Adipocyte (in vitro differentiated cells): ENCODE data around the gene FPGS.
A peak's percentile ranks its signal among the peaks of the same experiment; 100 is the strongest.

Source experiments
- DNase-seq: peaks from one replicate; pipeline ENCODE4 v3.0.0-alpha.2; 2015; ENCODE audit warnings: low read depth
- H3K27me3 ChIP-seq: replicated peaks from 2 replicates; pipeline ENCODE4 v1.7.0; 2013; ENCODE audit warnings: mild to moderate bottlenecking, low read length, moderate library complexity; ENCODE audit not compliant: control insufficient read depth, insufficient read depth
- H3K36me3 ChIP-seq: 2 replicates; pipeline ENCODE4 v1.7.0; 2013; ENCODE audit warnings: low read length, mild to moderate bottlenecking, moderate library complexity; ENCODE audit not compliant: control insufficient read depth, insufficient read depth, severe bottlenecking
- H3K4me1 ChIP-seq: 2 replicates; pipeline ENCODE4 v1.7.0; 2013; ENCODE audit warnings: mild to moderate bottlenecking, low read length, moderate library complexity; ENCODE audit not compliant: control insufficient read depth, insufficient read depth
- H3K4me3 ChIP-seq: 2 replicates; pipeline ENCODE4 v1.7.0; 2013; ENCODE audit warnings: mild to moderate bottlenecking, low read length, moderate library complexity
- H3K9ac ChIP-seq: 2 replicates; pipeline ENCODE4 v1.7.0; 2013; ENCODE audit warnings: mild to moderate bottlenecking, low read length, moderate library complexity
- H3K9me3 ChIP-seq: 2 replicates; pipeline ENCODE4 v1.7.0; 2013; ENCODE audit warnings: mild to moderate bottlenecking, low read length, moderate library complexity; ENCODE audit not compliant: control insufficient read depth

Gene FPGS

DNA sequence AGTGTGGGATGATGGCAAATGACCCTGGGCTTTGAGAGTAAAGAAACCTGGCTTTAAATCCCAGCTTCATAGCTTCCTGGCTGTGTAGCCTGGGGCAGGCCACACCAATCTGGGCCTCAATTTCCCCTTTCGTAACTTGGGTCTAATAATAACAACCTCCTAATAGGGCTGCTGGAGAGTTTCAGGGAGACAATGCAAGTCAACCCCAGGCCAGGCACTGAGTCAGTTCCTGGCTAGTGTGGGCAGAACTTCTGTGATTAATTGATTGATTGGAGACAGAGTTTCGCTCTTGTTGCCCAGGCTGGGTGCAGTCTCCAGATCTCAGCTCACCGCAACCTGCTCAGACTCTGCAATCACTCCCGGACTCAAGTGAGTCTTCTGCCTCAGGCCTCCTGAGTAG lies 20.9 kb upstream of the FPGS start:
- Histone ChIP-seq H3K36me3 (no peaks in the 10 kb centered on the region), H3K4me1 (peaks cover 24% of the 10 kb centered on the region), H3K9ac (no peak overlapping the region), H3K9me3 (no peaks in the 10 kb centered on the region), H3K4me3 (no peak overlapping the region), H3K27me3 (no peaks in the 10 kb centered on the region)
- no peak for DNase-seq

DNA sequence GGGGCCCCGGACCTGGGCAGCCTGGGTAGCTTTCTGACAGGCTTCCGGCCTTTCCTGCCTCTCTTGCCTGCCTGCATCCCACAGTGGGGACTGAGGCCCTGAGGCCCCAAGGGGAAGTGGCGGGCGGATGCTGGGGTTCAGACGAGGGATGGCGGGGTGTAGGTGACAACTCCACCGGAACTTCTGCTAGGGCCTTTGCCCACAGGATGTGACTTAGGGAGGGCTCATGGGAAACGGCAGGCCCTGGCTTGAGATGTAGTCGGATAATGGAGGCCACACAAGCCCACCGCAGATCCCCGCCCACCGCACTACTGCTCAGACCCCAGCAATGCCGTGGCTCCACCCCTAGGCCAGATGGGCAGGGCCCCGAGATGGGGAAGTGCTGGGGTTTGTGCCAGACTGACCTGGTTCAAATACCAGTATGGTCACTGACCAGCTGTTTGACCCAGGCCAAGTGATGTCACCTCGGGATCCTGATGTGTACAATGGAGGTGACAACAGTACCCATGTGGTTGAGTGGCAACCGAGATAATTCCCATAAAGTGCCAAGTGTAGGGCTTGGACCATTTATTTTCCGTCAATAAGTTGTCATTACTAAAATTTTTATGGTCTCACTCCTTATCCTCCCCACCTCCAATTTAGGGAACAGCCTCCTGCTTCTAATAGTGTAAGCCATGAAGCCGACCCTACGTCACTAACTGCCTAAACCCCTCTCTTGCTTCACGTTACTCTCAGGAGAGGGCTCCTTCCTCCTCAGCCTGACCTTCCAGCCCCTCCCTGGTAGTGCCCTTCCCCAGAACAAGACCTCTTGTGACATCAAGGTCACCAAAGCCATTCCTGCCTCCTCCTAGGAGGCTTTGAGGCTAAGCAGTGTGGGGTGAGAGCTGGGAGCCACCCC lies 19.3 kb upstream of the FPGS start:
- H3K9ac ChIP-seq = no peak overlapping the region

DNA sequence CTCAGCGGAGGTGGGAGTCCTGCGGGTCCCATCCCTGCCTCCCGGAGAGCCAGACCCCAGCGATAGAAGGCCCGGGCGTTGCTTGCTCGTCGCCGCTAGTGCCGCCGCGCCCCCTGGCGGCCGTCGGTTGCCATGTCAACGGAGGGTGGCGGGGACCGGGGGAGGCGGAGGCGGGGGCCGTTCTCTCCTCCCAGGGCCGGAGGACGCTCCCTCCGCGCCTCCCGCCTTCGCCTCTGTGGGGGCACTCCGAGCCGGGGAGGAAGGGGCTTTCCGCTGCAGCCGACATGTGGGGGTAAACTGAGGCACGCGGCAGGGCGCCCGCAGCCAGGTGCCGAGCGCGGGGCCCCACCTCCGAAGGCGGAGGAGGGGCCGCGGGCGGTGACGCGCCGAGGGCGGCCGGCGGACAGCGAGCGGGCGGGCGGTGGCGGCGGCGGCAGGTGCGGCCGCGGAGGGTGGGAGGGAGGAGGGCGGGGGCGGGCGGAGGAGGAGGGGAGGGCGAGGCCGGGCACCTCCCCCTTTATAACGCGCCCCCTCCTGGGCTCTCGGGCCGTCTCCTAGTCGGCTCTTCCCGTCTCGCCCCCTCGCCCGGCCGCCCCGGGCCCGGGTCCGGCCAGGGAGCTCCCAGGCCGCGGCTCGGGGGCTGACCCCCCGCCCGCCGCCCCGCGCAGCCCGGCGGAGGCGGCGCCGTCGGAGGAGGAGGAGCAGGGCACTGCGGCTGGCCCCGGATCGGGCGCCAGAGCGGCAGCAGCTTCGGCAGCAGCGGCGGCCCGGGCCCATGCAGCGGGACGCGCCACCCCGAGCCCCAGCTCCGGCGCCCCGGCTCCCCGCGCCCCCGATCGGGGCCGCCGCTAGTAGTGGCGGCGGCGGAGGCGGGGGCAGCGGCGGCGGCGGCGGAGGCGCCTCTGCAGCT lies 17.4 kb upstream of the FPGS start:
- Histone ChIP-seq H3K27me3 (no peaks in the 10 kb centered on the region), H3K4me3 (peak overlapping the region; percentile 91), H3K9ac (peak overlapping the region; percentile 99), H3K4me1 (peaks cover 31% of the 10 kb centered on the region), H3K9me3 (no peaks in the 10 kb centered on the region), H3K36me3 (peaks cover 34% of the 10 kb centered on the region)
- peak; percentile 93 for DNase-seq

More for the DNA sequence above, 19.3 kb upstream of the FPGS start:
- H3K9me3 ChIP-seq = no peaks in the 10 kb centered on the region
- peaks cover 15% of the 10 kb centered on the region for H3K36me3 ChIP-seq
- no peak overlapping the region for H3K4me3 ChIP-seq
- H3K4me1 ChIP-seq = peaks cover 35% of the 10 kb centered on the region
- no peaks in the 10 kb centered on the region for H3K27me3 ChIP-seq
- no peak for DNase-seq

DNA sequence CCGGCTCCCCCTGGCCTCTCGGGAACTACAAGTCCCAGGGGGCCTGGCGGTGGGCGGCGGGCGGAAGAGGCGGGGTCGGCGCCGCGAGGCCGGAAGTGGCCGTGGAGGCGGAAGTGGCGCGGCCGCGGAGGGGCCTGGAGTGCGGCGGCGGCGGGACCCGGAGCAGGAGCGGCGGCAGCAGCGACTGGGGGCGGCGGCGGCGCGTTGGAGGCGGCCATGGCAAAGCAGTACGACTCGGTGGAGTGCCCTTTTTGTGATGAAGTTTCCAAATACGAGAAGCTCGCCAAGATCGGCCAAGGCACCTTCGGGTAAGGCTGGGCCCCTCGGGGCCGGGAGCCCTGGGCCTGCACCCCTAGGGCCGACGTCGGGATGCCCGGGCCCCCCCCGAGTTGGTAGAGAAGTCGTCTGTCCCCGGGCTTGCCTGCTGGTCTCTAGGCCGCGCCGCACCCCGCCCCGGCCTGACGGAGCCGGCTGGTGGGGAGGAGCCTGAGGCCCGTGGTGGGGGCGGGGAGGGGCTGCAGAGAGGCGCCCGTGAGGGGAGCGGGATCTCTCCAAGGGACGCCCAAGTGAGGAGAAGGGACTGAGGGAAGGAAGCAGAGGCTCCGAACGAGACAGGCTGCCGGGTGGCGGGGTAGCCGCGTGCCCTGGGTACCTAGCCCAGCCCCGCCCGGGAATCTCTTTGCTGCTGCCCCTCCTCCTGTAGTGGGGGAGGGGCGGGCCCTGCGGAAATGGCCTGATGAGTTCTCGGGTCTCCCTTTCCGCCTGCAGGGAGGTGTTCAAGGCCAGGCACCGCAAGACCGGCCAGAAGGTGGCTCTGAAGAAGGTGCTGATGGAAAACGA lies 16.5 kb upstream of the FPGS start, which contains the start of gene CDK9:
TSS of gene CDK9 (plus strand) at position 102 of the 840 bp plus-strand sequence. CDS start at position 217, 115 bp downstream.
- Histone ChIP-seq H3K4me1 (peaks cover 27% of the 10 kb centered on the region), H3K27me3 (no peaks in the 10 kb centered on the region), H3K36me3 (peaks cover 43% of the 10 kb centered on the region), H3K9ac (peak within 1 kb of the TSS; percentile 99), H3K4me3 (peak within 1 kb of the TSS; percentile 91), H3K9me3 (no peaks in the 10 kb centered on the region)
- DNase-seq = peak; percentile 96

DNA sequence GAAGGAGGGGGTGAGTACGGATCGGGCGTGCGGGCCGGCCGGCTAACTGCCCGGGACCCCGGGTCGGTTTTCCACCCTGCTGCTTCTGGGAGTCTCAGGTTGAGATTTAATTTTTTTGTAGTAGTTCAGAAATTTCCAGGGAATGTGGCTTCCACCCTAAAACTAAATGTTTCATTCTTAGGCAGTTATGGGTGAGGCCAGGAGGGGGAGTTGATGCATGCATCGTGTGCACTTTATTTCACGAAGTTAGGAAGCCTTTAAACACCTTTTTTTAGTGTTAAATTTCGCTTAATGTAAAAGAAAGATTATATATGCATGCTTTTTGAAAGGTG lies 15.9 kb upstream of the FPGS start:
- Histone ChIP-seq H3K9ac (peak overlapping the region; percentile 99), H3K9me3 (no peaks in the 10 kb centered on the region), H3K27me3 (no peaks in the 10 kb centered on the region), H3K4me3 (peak overlapping the region; percentile 91), H3K36me3 (peaks cover 49% of the 10 kb centered on the region), H3K4me1 (peaks cover 29% of the 10 kb centered on the region)
- peak; percentile 60 for DNase-seq

DNA sequence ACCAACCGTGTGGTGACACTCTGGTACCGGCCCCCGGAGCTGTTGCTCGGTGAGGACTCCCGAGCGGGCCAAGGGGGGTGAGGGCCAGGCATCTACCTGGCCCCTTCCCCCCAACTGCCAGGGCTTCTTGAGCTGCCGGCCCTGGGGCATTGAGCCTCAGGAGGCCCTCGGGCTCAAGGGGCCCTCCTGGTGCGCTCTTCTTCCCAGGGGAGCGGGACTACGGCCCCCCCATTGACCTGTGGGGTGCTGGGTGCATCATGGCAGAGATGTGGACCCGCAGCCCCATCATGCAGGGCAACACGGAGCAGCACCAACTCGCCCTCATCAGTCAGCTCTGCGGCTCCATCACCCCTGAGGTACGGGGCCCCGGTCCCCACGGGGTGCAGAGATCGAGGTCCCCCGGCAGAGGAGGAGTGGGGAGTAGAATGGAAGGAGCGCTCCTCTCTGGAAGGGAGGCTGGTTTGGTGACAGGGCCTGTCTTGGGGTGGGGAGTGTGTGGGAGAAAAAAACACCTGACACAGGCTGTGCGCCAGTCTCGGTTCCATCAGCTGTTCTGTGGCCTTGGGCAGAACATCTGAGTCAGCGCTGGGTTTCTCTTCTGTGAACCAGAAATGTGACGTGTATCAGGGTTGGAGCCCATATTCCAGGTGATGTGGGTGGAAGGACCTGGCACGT lies 14.2 kb upstream of the FPGS start:
- peaks cover 65% of the 10 kb centered on the region for H3K36me3 ChIP-seq
- H3K9me3 ChIP-seq = no peaks in the 10 kb centered on the region

DNA sequence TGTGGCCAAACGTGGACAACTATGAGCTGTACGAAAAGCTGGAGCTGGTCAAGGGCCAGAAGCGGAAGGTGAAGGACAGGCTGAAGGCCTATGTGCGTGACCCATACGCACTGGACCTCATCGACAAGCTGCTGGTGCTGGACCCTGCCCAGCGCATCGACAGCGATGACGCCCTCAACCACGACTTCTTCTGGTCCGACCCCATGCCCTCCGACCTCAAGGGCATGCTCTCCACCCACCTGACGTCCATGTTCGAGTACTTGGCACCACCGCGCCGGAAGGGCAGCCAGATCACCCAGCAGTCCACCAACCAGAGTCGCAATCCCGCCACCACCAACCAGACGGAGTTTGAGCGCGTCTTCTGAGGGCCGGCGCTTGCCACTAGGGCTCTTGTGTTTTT lies 13.5 kb upstream of the FPGS start:
- Histone ChIP-seq H3K27me3 (no peaks in the 10 kb centered on the region), H3K4me3 (no peak overlapping the region), H3K4me1 (peaks cover 48% of the 10 kb centered on the region), H3K9ac (no peak overlapping the region), H3K36me3 (peaks cover 65% of the 10 kb centered on the region), H3K9me3 (no peaks in the 10 kb centered on the region)
- DNase-seq = no peak

More for the DNA sequence above, 14.2 kb upstream of the FPGS start:
- H3K27me3 ChIP-seq = no peaks in the 10 kb centered on the region
- H3K4me3 ChIP-seq = no peak overlapping the region
- DNase-seq = no peak
- peak overlapping the region; percentile 99 for H3K9ac ChIP-seq
- H3K4me1 ChIP-seq = peaks cover 43% of the 10 kb centered on the region

DNA sequence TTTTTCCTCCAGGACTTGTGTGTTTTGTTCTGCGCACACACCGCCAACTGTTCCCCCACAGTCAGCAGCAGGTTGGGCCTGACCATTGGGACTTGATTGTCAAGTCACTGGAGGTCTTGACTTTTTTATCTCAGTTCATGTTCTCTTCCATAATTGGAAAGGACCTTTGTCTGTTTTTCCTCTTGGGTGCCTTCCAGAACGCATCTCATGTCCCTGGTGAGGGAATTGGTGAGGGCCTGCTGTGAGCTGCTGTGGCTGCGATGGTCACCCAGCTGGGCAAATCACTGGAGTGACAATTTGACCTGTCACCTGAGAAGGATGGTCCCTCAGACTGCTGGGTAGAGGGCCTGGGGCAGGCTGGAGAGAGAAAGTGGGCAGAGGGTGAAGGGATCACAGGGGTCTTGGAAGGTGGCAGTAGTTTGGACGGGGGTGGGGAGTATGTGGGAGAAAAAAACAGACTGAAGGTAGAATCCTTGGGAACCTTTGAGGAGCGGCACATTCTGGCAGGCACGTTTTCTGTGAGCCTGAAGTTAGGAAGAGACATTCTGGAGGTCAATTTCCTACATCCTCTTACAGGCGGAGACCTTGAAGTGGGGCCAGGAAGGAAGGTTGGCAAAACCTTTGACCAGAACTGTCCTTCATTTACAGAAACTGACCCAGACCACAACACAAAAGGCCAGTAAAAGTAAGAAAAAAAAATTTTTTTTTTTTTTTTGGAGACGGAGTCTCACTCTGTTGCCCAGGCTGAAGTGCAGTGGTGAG lies 12.4 kb upstream of the FPGS start:
- no peak overlapping the region for H3K4me3 ChIP-seq
- peaks cover 65% of the 10 kb centered on the region for H3K36me3 ChIP-seq
- peak overlapping the region; percentile 41 for H3K9ac ChIP-seq
- H3K27me3 ChIP-seq = no peaks in the 10 kb centered on the region
- DNase-seq = no peak
- peaks cover 48% of the 10 kb centered on the region for H3K4me1 ChIP-seq
- no peaks in the 10 kb centered on the region for H3K9me3 ChIP-seq

DNA sequence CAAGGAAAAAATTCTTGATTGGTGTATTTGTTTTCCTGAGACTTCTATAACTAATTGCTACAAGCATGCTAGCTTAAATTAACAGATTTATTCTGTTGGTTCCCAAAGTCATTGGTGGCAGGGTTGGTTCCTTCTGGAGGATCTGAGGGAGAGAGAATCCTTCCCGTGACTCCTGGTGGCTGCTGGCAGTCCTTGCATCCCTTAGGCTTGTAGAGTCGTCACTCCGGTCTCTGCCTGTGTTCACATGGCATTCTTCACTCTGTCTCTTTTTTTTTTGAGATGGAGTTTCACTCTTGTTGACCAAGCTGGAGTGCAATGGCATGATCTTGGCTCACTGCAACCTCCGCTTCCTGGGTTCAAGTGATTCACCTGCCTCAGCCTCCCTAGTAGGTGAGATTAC lies 11.6 kb upstream of the FPGS start:
- no peak for DNase-seq
- peaks cover 52% of the 10 kb centered on the region for H3K4me1 ChIP-seq
- H3K27me3 ChIP-seq = no peaks in the 10 kb centered on the region
- H3K9ac ChIP-seq = no peak overlapping the region
- H3K36me3 ChIP-seq = peaks cover 65% of the 10 kb centered on the region
- no peak overlapping the region for H3K4me3 ChIP-seq
- no peaks in the 10 kb centered on the region for H3K9me3 ChIP-seq
